Posterior vena cava (tissue), 2 donors: ENCODE data around the gene TSC22D2. TPM values are rescaled to one million over a fixed set of nuclear protein-coding genes. Genes with fewer than 3 reads are reported as not detected.

Source experiments
- DNase-seq: peaks from one replicate; pipeline ENCODE4 v3.0.0-alpha.2; 2020; ENCODE audit warnings: low spot score
- intact Hi-C, 2 donors: fragments of 100-400 bp; cut with DNase I; formaldehyde crosslinking; loops; one replicate each; pipeline versions ENCODE4 v1.14.1 to v1.14.2; 2022 to 2023
- total RNA-seq, 2 donors: library from RNA; stranded (reverse); fragmentation: NEBNext Ultra II Directional; extraction: Animal tissue kit (Norgen Biotek cat#: 25700); gene quantifications; one replicate each; pipeline ENCODE4 v1.2.1, GENCODE V29; 2021
- donor health status: DM: yes; HTN: yes; CAD: no.
- donor health status: DM: yes; HTN: yes; CAD: no.

Gene TSC22D2
- total RNA-seq, 2 donors from 2014 or later: 41.8 to 68.1 TPM

DNA sequence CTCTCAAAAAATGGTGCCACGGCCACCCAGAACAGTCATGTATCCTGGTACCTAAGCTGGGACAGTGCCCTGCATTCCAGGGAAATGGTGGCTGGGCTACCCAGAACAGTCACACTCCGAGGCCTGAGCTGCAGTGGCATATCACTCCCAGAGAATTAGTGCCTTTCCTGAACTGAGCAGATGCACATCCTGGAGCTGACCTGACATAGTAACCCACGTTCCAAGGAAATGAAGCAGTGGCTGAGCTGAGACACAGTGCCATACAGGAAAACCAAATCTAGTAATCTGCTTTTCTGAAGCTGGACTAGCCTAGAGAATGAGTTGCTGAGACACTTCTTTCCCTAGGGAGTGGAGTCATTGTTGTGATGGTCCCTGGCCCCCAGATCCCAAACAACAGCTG, 96.4 kb downstream of the TSC22D2 start:
- intact Hi-C loops: no loop called here
- no peak for DNase-seq

DNA sequence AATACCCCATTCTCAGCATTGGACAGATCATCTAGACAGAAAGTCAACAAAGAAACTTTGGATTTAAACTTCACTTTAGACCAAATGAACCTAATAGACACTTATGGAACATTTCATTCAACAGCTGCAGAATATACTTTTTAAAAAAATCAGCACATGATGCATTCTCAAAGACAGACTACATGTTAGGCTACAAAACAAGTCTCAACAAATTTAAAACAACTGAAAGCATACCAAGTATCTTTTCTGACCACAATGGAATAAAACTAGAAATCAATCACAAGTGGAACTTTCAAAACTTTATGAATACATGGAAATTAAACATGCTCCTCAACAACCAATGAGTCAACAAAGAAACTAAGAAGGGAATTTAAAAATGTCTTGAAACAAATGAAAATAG, 100.3 kb downstream of the TSC22D2 start:
- intact Hi-C loops: no loop called here
- DNase-seq: no peak

- intact Hi-C loops: no loop called here
- no peak for DNase-seq
Measured at GRCh38 chr3:150509780-150510179, 101.7 kb downstream of the TSC22D2 start.

- DNase-seq: no peak
- intact Hi-C loops: no loop called here
Measured at GRCh38 chr3:150511122-150511821, 103.2 kb downstream of the TSC22D2 start.

DNA sequence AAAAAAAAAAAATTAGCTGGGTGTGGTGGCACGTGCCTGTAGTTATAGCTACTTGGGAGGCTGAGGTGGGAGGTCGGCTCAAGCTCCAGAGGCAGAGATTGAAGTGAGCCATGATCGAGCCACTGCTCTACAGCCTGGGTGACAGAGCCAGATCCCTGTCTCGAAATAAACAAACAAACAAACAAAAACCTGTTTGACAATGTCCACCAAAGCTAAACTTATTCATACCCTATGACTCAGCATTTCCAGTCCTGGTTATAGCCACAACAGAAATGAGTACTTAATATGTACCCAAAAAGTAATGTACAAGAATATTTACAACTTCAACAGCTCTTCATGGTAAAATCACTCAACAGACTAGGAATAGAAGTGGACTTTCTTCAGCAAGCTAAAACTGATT, 107.1 kb downstream of the TSC22D2 start:
- DNase-seq: no peak
- intact Hi-C loops: no loop called here

Other genes starting within 250 kb of the TSC22D2 start
- 10 to 100 TPM; 72.8 to 74.9 TPM for gene SERP1, start 138.2 kb downstream of the TSC22D2 start, total RNA-seq
- 10 to 100 TPM; 73.1 to 75.5 TPM for gene EIF2A, start 138.5 kb downstream of the TSC22D2 start, total RNA-seq
- gene SELENOT, start 195.0 kb downstream of the TSC22D2 start, total RNA-seq: 100 to 1,000 TPM in 1 of 2 donors, 10 to 100 TPM in 1; 91.6 to 118 TPM